ENCODE data around the gene PPP4R2. TPM values are rescaled to one million over a fixed set of nuclear protein-coding genes. Genes with fewer than 3 reads are reported as not detected.
"Not testable (repeated sequence)": the region's sequence is repeated elsewhere in the genome, so short reads cannot be mapped to it uniquely, and the experiment has no call there.

PPP4R2 gene
- total RNA-seq, 1 experiment from 2014 or later = 62.7 TPM

DNA sequence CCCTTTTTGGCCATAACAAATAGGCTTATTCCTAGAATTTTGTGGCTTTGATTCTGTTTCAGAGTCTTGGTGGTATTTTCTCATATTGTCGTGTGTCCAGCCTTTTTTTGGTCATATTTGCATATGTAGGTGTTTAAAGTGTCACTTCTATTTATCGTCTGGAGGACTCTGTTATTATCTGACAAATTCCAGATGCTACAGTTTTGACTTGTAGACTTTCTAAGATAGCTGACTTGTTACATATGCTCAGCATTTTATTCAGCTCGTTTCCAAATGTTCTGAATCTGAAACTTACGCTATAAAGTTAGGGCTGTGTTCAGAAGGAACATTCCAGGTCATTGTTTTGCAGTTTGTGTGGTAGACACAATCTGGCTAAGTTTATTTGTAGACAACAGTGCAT, 1.9 kb downstream of the PPP4R2 start:
- TF ChIP-seq, protein P1, sequence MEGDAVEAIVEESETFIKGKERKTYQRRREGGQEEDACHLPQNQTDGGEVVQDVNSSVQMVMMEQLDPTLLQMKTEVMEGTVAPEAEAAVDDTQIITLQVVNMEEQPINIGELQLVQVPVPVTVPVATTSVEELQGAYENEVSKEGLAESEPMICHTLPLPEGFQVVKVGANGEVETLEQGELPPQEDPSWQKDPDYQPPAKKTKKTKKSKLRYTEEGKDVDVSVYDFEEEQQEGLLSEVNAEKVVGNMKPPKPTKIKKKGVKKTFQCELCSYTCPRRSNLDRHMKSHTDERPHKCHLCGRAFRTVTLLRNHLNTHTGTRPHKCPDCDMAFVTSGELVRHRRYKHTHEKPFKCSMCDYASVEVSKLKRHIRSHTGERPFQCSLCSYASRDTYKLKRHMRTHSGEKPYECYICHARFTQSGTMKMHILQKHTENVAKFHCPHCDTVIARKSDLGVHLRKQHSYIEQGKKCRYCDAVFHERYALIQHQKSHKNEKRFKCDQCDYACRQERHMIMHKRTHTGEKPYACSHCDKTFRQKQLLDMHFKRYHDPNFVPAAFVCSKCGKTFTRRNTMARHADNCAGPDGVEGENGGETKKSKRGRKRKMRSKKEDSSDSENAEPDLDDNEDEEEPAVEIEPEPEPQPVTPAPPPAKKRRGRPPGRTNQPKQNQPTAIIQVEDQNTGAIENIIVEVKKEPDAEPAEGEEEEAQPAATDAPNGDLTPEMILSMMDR (conservative IDR thresholded peaks at IDR 0.05; ENCODE audit: low read depth, low read length) = no peak
- TF ChIP-seq EZH2phosphoT487 (IDR thresholded peaks at IDR 0.05; ENCODE audit: borderline replicate concordance, low read length) = no peak
- no peak for TF ChIP-seq EZH2 (IDR thresholded peaks at IDR 0.05; ENCODE audit: low read length, unreplicated experiment)
- Histone ChIP-seq H3K9me2 (replicated peaks; ENCODE audit: low read length) (no peaks in the 10 kb centered on the region), H3K9ac (ENCODE audit: low read length) (peak overlapping the region; percentile 83), H3K27ac (ENCODE audit: low read length) (no peak overlapping the region), H3K4me3 (ENCODE audit: low read length) (peak overlapping the region; percentile 85), H3K27me3 (ENCODE audit: low read length) (no peaks in the 10 kb centered on the region), H4K20me1 (ENCODE audit: low read length) (peaks cover 48% of the 10 kb centered on the region), H3K79me2 (ENCODE audit: low read length) (peaks cover 65% of the 10 kb centered on the region), H3K36me3 (ENCODE audit: low read depth, low read length) (peaks cover 28% of the 10 kb centered on the region), H3K4me2 (ENCODE audit: low read length) (peak overlapping the region; percentile 94), H2AFZ (ENCODE audit: low read length) (no peak overlapping the region), H3K4me1 (ENCODE audit: insufficient read depth, low read length) (peaks cover 28% of the 10 kb centered on the region), H3K9me3 (ENCODE audit: low read length) (no peaks in the 10 kb centered on the region), H3F3A (ENCODE audit: low read length, unreplicated experiment) (no peaks in the 10 kb centered on the region)
- no TSS peak for BruUV-seq (replicated peaks)
- ChIA-PET CTCF (no interaction called here), POLR2A (ENCODE audit: unreplicated experiment) (no interaction called here)
- intact Hi-C loops (cut with micrococcal nuclease) = loop anchor here (5.0 kb wide), 2 partner anchors 39 to 151 kb away; partner anchors contain the start of gene SHQ1
- no peak for ATAC-seq
- no peak for DNase-seq

DNA sequence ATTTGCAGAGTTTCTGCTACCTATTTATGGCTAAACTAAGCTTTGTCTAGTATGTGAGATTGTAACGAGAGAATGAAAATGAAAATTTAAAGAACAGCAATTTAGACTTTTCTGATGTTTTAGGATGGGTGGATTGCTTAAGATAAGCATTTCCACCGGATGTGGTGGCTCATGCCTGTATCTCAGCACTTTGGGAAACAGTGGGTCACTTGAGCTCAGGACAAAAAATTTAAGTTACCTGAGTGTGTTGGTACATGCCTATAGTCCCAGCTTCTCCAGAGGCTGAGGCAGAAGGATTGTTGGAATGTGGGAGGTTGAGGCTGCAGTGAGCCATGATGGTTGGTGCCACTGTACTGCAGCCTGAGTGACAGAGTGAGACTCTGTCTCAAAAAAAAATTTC, 3.3 kb downstream of the PPP4R2 start:
- H4K20me1 ChIP-seq (ENCODE audit: low read length) = peaks cover 53% of the 10 kb centered on the region
- H3K9me2 ChIP-seq (replicated peaks; ENCODE audit: low read length) = no peaks in the 10 kb centered on the region
- peak overlapping the region; percentile 94 for H3K4me2 ChIP-seq (ENCODE audit: low read length)
- ChIA-PET CTCF (no interaction called here), POLR2A (ENCODE audit: unreplicated experiment) (no interaction called here)
- no peaks in the 10 kb centered on the region for H3K27me3 ChIP-seq (ENCODE audit: low read length)
- H2AFZ ChIP-seq (ENCODE audit: low read length) = no peak overlapping the region
- no peaks in the 10 kb centered on the region for H3K9me3 ChIP-seq (ENCODE audit: low read length)
- peaks cover 28% of the 10 kb centered on the region for H3K36me3 ChIP-seq (ENCODE audit: low read depth, low read length)
- no peak overlapping the region for H3K27ac ChIP-seq (ENCODE audit: low read length)
- H3K4me1 ChIP-seq (ENCODE audit: insufficient read depth, low read length) = peaks cover 28% of the 10 kb centered on the region
- DNase-seq (no peak), ATAC-seq (no peak)
- no peak overlapping the region for H3K9ac ChIP-seq (ENCODE audit: low read length)
- peak overlapping the region; percentile 85 for H3K4me3 ChIP-seq (ENCODE audit: low read length)
- no peak for TF ChIP-seq EZH2phosphoT487 (IDR thresholded peaks at IDR 0.05; ENCODE audit: borderline replicate concordance, low read length)
- TF ChIP-seq EZH2 (IDR thresholded peaks at IDR 0.05; ENCODE audit: low read length, unreplicated experiment) = no peak
- TF ChIP-seq, protein P1 (conservative IDR thresholded peaks at IDR 0.05; ENCODE audit: low read depth, low read length) = no peak
- no peaks in the 10 kb centered on the region for H3F3A ChIP-seq (ENCODE audit: low read length, unreplicated experiment)
- intact Hi-C loops (cut with micrococcal nuclease) = loop anchor here (5.0 kb wide), 2 partner anchors 37 to 153 kb away; partner anchors contain the start of gene SHQ1
- H3K79me2 ChIP-seq (ENCODE audit: low read length) = peaks cover 80% of the 10 kb centered on the region
- no TSS peak for BruUV-seq (replicated peaks)

DNA sequence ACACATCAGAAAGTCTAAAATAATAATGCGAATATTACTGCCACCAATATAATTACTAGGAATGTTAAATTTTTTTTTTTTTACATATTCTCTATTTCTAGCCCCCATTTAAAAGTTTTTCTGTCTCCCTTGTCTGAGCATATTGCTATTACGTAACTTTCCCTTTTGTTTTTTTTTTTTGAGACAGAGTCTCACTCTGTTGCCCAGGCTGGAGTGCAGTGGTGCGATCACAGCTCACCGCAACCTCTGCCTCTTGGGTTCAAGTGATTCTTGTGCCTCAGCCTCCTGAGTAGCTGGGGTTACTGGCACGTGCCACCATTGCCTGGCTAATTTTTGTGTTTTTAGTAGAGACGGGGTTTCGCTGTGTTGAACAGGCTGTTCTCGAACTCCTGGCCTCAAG, 6.4 kb downstream of the PPP4R2 start:
- intact Hi-C loops (cut with micrococcal nuclease); CTCF ChIA-PET: not testable (repeated sequence)

More for the DNA sequence above, 6.4 kb downstream of the PPP4R2 start:
- Histone ChIP-seq H3K4me1 (ENCODE audit: insufficient read depth, low read length) (peaks cover 24% of the 10 kb centered on the region), H4K20me1 (ENCODE audit: low read length) (peaks cover 75% of the 10 kb centered on the region), H3K79me2 (ENCODE audit: low read length) (peaks cover 99% of the 10 kb centered on the region), H3K36me3 (ENCODE audit: low read depth, low read length) (peaks cover 50% of the 10 kb centered on the region)
- DNase-seq; POLR2A ChIA-PET (ENCODE audit: unreplicated experiment); H3K4me2 ChIP-seq (ENCODE audit: low read length); H3K9me3 ChIP-seq (ENCODE audit: low read length); ATAC-seq; H3K4me3 ChIP-seq (ENCODE audit: low read length); H3K27ac ChIP-seq (ENCODE audit: low read length); H3K9ac ChIP-seq (ENCODE audit: low read length); H2AFZ ChIP-seq (ENCODE audit: low read length); H3K27me3 ChIP-seq (ENCODE audit: low read length); H3K9me2 ChIP-seq (replicated peaks; ENCODE audit: low read length); H3F3A ChIP-seq (ENCODE audit: low read length, unreplicated experiment); BruUV-seq (replicated peaks): not testable (repeated sequence)

All from PC-3 (cell line).